ENCODE measurements around the gene ARHGAP24.

Gene ARHGAP24

DNA sequence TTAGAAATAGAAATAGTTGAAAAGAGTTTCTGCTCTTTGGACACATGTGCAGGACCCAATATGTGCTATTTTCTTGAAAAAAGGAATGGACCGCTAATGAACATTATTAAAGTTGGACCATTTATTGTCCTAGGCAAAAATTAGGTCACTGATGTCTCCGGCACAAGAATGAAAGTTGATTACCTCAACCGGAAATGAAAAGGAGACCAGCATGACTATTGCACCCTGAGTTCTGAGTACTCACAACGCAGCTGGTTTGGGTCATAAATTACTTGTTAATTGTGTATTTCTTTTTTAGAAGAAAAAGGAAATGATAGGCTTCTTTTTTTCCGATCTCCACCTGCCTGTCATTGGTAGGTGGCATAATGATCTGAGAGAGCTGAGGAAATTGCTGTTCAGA lies 232.7 kb downstream of the ARHGAP24 start:
- DNase-seq, result no peak

DNA sequence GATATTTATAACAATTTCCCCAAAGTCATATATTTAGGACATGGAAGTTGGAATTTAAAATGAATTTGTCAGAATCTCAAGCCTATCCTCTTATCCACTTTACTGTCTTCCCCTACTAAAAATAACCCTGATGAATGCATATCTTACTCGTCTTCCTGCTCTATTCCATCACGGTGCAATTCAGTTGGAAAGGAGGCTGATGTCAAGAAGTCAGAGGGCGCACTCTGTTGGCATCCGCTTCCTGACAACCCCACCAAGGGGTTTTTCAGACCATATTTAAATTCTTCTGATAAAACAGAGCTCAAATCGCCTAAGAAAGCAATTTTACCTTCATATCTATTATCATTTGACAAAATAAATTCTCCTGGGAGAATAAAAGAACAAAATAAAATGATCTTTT lies 233.5 kb downstream of the ARHGAP24 start:
- no peak for DNase-seq

DNA sequence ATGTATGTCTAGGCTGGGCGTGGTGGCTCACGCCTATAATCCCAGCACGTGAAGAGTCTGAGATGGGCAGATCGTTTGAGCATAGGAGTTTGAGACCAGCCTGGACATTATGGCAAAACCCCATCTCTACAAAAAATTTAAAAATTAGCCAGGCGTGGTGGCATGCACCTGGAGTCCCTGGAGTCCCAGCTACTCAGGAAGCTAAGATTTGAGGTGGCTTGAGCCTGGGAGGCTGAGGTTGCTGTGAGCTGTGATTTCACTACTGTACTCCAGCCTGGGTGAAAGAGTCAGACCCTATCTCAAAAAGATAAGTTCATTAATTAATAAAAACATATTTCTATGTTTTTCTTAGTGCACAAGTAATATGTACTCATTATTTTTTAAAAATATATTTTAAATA lies 238.1 kb downstream of the ARHGAP24 start:
- DNase-seq, result no peak

DNA sequence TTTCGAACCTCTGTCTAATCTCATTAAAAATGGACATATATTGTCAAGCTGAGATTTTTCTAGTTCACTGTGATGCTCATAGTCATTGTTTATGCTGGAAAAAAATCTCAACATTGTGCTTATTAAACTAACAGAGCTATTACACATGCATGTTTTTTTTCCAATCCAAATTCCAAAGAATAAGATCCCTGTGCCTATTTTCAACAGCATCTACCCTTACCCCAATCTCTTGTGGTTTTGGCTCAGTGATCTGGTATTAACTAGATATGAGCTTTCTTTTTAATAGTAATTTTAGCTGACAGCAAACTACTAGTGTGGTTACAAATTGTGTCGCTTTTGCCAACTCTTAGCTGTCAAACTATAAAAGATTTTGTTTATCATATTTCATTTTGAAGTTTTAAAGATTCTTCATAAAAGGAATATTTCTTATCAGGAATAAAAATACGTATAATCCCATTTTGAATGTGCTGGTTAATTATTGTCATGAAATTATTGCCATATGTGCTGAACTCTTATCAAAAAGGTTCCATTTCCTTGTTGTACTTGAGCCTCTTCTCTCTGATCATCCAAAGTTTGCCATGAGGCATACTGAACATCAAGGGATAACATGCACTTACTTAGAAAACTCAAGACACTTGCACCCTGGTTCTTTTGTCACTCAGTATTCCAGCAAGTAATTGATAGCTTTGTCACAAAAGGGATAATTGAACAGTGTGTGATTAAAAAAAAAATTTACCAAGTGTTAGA lies 241.2 kb downstream of the ARHGAP24 start:
- DNase-seq, result no peak

DNA sequence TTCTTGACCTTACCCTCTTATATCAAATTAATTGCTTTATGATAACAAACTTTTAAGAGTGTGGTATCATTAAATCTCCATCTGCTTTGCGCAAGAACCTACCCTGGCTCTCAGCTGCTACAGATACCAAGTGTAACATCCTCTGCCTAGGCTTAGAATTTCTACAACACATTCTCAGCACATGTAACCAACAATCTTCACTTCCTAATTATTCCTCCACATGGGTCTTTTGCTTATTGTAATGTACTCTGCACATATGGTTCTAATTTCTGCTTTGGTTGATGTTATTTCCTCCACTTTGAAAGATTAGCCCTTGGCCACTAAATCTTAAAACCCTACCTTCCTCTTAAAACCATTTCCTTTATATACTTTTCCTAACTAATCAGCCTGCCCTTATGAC lies 242.4 kb downstream of the ARHGAP24 start:
- DNase-seq, result no peak

DNA sequence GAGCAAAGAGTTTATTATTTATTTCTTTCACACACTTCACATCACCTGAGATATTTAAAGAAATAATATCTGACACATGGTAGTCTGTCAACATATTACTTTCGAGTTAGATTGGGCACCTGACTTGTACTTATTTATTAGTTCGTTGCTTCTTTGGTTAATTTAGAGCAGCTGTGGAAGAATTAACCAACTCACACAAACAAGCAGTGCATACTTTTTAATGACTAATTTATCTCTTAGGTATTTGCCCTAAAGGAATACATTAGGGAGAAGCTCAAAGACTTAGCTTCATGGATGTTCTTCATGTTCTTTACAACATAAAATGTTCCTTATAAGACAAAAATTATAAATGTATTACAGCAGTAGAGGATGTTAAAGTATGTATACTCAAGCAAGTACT lies 242.9 kb downstream of the ARHGAP24 start:
- DNase-seq, result no peak

DNA sequence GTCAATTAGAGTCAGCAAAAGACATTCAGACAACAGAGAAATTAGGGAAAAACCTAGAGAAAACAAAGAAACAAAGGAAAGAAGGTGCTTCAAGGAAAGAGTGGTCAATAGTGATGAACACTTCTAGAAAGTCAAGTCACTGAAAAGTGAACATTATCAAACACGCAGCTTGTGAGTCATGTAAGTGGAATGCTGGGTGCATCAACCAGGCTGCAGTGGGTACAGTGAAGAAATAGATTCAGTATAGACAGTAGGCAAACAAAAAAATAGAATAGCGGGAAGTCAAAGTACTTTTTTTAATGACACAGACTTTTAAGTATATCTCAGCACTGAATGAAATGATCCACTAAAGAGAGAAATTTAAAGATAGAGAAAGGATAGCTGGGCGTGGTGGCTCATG lies 245.8 kb downstream of the ARHGAP24 start:
- DNase-seq, result no peak

DNA sequence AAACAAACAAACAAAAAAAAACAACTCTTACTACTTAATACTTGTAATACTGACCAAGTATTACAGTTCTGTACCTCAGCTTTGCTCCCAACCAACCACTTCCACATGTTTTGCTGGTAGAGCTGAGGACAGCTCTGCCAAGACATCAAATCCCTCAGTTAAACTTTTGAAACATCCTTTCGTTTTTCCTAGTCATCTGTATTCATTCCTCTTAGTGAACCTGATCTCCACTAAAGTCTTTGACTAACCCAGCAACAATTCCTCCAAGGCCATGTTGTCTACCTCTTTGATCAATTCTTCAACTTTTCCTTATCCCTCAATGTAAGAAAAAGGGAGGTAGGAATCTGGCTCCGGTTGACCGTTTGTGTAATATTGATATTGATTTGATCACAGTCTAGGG lies 247.5 kb downstream of the ARHGAP24 start:
- no peak for DNase-seq

DNA sequence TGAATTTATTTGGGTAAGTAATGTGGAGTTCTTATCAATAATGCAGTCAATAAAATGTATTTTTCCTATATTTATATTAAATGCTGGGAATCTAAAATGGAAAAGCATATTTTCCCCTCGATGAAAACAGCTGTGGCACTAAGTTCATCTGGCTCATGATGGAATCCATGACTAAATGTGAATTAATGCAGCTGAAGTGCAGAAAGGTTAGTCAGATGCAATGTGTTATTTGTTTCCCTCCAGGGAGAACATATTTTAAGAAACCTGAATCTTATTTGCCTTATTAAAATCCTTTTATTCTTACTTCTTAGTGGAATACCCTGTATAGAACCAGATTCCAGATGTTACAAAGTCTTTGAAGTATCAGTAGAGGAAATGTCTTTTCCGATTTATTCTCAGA lies 247.9 kb downstream of the ARHGAP24 start:
- DNase-seq, result no peak

DNA sequence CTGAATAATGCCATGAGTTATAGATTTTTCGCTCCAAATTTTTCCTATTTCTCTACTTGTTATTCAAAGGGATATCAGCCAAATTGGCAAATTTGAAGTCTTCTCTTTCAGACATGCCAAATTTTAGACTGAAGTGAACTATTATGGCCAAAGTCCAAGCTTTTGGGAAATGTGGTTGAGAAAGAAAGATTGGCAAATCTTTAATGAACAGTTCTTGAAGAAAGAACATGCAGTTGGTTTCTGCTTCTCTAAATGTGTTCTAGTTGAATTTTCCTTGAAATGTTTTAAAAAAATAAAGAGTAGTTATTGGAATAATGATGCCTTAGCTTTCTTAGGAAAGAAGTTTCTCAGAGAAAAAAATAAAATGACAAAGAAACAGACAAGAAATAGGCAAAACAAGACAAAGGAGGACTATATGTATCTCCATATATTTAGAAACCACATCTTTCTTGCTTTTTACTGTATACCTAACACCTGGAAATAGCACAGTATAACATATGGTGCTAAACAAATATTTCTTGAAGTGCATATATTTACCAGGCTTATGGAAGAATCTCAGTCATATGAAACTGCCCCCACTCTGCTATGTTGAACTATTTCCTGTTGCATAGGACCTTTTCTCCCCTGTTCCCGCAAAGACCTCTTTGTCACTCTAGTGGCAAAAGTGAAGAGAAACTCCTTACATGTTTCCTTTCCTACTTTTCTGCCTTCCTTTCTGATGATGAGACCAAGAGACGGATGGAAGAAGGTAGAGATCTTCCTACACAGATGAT lies 250.0 kb downstream of the ARHGAP24 start:
- no peak for DNase-seq

DNA sequence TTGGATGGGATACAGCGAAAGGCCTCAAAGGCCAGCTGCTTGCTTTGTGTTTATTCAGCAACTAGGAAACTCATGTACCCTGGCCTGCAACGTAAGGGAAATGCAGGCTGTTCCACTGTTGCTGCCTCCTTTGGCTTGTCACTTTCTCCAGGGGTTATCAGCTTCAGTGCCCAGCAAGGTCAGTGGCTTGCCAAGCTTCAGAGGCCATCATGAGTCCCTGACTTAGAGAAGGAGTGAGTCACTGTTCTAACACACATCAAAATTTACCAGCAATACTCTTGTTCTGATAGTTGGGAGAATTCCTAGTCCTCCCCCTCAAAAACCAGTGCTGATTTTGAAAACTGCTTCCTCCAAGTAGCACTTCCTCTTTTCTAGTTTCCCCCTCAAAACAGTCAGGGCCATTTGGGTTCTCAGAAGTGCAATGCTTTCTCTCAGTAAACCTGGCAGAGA lies 250.8 kb downstream of the ARHGAP24 start:
- no peak for DNase-seq

DNA sequence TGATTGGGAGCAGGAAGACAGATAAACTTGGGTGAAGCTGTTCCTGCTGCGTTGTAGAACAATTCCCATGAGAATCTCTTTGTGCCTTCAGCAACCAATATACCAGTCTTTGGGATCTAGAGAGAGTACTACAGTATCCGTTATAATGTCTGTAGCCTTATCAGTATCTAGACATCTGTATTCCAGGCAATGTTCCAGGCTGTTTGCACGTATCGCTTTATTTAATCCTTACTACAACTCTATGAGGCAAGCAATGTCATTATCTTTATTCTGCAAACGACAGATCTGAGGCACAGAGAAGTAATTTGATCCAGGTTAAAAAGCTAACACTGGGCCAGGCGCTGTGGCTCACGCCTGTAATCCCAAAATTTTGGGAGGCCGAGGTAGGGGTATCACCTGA lies 251.6 kb downstream of the ARHGAP24 start:
- no peak for DNase-seq

DNA sequence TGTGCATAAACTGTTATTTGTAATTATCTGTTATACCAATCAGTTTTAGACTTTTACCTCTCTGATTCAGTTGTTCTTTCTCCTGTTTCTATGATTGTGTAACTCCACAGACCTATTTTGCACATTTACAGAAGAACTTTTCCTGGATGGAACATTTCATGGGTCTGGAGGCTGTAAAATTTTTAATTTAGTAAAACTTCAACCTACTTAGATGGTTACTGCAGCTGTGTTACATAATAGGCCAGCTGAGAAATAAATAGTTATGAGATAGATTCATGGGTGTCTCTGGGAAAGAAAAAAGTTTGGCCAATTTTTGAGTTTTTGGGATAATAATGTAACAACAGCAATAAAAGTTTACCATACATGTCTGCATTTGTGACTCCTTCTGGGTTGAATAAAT lies 253.5 kb downstream of the ARHGAP24 start:
- DNase-seq, result no peak

DNA sequence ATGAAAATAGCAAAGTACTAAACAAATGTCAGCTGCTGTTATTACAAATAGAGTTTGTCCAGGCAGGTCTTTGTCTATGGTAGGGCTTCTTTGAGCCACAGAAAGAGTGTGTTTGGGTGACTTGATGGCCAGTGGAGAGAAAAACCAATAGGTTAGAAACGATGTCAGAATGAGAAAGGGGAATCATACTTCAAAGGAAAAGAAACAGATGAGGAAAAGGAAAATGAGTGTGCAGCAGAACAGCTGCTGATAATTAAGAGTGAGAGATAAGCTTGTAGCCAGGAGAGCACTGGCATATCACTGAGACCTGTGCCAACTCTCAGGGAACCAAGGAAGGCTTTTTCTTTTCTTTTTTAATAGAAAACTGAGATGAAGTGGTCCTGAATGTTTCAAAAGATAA lies 257.2 kb downstream of the ARHGAP24 start:
- no peak for DNase-seq

DNA sequence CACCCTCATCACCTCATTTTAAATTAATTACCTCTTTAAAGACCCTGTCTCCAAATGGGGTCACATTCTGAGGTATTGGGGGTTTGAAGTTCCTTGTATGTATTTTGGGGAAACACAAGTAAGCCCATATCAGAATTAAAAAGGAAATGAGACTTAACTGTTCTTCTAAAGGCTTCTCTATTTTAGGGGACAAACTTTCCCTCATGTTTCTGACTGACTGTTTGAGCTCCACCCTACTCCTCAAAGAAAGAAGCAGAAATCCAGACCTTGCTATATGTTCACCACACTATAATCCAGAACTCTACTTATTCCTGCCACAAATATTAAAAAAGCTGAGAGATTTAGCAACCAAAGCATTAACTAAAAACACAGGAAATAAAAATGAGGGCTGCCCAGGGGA lies 258.8 kb downstream of the ARHGAP24 start:
- no peak for DNase-seq

DNA sequence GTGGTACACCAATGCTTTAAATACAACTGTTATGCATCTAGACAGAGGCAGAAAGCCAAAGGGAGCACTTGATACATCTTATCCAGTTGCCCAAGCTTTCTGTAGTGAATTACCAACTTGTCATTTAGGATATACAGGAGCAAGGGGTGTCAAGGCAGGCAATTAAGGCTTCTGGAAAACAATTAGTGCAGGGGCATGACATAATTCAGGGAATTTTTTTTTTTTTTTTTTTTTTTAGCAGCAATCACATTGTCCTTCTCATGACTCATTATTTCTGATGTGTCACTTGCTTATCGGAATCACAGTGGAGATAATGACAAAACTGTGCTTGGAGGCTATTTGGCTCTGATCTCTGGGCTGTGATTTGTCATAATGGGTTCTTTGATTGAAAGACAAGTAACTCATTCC lies 259.5 kb downstream of the ARHGAP24 start:
- no peak for DNase-seq

DNA sequence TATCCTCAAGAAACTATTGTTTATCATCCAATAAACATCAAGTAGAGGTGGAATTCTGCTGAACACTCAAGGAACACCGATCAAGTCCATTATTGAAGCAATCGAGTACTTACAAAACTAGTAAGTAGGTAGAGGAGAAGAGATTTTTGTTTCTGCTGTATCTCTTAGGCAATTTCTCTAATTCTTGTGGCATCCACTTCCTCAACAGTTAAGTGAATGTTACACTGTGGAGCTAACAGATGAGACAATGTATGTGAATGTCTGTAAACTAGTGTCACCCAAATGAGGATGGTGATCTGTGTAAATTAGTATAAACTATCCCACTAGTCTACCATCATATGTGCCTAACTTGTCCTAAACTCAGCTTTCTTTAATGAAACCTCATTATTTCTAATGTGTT lies 261.6 kb downstream of the ARHGAP24 start:
- DNase-seq, result no peak

DNA sequence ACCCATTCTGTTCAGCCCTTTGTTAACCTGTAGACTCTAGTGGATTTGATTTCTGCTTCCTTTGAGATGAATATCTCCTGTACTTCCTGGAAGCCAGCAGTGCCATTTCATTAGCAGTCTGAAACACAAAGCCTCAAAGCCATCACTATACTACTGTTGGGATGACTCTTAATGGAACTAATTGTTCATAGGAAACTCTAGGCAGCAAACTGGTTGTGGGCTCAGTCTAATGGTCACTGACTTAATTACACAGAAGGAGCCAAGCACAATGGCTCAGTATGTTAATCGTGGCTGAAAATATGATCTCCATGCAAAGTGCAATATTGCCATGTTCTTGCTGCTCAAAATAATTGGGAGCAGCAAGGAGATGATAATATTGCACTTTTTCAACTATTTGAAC lies 262.3 kb downstream of the ARHGAP24 start:
- no peak for DNase-seq

DNA sequence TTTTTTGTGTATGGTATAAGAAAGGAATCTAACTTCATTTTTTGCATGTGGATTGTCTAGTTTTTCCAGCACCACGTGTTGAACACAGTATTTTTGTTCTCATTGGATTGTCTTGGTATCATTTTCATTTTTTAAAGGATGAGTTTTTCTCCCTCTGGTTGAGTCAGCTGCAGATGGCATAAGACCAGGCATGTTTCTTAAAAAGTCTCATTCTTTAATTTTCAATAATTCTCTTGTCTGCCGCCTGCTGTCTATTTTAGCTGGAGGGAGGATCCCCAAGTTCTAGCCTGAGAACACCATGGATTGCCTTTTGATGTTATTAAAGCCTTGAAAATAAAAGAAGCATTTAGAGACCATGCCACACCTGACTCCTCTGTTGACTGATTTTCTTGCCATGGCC lies 263.8 kb downstream of the ARHGAP24 start:
- DNase-seq, result no peak

DNA sequence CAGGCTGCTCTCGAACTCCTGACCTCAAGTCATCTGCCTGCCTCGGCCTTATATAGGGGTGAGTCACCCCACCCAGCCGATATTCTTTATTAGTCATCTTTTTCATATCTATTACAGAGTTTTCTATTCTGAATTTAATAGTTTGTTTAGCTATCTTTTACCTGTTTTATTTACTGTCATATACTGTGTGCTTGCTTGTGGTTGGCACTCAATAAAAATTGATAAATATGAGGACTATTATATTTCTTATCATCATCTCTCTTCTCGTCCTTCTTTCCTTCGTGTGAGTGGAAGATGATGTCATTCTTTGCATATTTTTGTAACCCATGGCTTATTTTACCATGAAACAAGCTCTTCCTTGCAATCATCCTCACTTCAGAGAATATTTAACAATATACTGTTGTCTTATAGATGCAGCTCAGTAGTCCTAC lies 265.5 kb downstream of the ARHGAP24 start:
- no peak for DNase-seq

DNA sequence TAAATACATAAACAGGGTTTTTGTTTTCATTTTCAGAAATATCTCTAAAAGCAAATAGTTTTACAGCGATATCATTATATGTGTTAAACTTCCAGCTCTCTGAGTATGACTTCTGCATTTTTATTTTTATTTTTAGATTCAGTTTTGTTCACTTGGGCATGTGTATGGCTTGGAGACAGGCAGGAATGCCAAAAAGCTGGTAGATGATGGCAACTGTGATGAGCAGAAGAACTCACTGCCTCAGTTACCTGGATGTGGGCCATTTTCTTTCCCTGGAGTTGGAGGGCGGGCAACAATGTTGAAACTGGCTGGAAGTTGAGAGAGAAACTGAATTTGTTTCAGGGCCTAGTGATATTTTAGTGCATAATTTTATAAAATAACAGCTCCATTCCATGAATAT lies 266.4 kb downstream of the ARHGAP24 start:
- no peak for DNase-seq

DNA sequence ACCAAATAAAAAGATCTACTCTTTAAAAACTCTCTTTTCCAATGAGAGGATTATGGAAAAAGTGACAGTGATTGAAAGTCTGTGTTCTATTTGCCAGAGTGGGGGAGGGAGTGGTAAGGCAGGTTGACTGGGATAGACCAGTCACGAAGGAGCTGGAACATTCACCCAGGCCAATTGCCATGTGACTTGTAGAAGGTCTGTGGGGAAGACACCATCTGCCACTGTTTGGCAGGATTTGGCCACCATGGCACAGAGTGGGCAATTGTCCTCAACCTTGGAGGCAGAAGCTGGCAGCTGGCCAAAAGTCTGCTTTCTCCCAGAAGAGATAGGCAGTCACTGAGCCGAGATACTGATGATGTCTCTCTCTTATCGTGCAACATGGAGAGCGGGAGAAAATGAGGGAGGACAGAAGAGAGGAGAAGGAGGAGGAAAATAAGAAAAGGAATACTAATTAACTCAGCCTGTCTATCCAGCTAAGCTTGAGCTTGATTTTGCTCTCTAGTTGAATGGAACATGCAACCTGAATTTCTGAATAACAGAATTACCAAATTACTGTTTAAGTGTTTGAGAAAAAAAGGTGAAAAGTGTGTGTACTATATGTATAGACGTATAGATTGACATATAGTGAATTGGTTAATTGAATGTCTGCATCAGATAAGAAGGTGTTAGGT lies 267.1 kb downstream of the ARHGAP24 start:
- no peak for DNase-seq

DNA sequence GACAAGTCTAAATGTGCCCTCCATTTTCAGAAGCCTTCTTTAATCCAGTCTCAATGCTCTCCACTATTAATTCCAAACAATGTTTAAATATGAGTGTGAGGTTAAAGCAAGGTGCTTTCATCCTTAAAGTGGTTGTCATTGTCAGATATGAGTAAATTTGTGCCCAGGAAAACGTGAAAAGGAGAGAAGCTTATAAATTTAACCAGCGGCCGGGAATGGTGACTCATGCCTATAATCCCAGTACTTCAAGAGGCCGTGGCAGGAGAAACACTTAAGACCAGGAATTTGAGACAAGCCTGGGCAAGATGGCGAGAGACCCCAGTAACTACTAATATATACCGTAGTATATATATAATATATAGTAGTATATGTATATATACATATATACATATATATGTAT lies 270.0 kb downstream of the ARHGAP24 start:
- no peak for DNase-seq

DNA sequence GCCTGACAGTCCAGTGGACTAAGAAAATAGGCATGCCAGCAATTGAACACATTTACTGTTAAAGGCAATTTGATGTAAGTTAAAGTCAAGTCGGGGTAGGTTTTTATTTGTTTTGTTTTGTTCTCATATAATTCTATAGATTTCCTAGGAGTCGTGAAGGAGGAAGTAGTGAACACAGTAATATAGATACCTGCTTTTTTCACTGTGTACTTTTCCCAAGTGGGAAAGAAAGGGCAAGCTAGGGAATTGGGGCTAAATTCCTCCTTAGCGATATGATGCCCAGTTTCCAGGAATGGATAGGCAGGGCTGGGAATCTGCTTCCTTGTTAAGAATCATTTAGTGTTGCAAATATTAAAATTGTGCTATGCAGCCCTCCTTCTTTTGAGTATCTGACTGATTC lies 271.0 kb downstream of the ARHGAP24 start:
- DNase-seq, result no peak
